Hepatocyte (in vitro differentiated cells): ENCODE measurements around the gene LRP4. TPM values are rescaled to one million over a fixed set of nuclear protein-coding genes. Genes with fewer than 3 reads are reported as not detected.

ENCODE experiments used
- DNase-seq: peaks from one replicate; pipeline ENCODE4 v3.0.0-alpha.2; 2016; ENCODE audit warnings: low spot score
- H2AFZ ChIP-seq: fragments of 200-600 bp; sonication (generic); 2 replicates; pipeline ENCODE4 v1.6.0; 2016; ENCODE audit warnings: antibody characterized with exemption, mild to moderate bottlenecking
- H3K27ac ChIP-seq: fragments of 200-600 bp; sonication (generic); 2 replicates; pipeline ENCODE4 v1.5.1; 2016; ENCODE audit warnings: mild to moderate bottlenecking
- H3K27me3 ChIP-seq: fragments of 200-600 bp; sonication (generic); 2 replicates; pipeline ENCODE4 v1.6.1; 2016
- H3K36me3 ChIP-seq: fragments of 200-600 bp; sonication (generic); replicated peaks from 2 replicates; pipeline ENCODE4 v1.5.1; 2016; ENCODE audit warnings: low read depth; ENCODE audit not compliant: insufficient read depth
- H3K4me1 ChIP-seq: fragments of 200-600 bp; sonication (generic); 2 replicates; pipeline ENCODE4 v1.5.1; 2016; ENCODE audit warnings: mild to moderate bottlenecking, moderate library complexity; ENCODE audit not compliant: insufficient read depth
- H3K4me2 ChIP-seq: fragments of 200-600 bp; sonication (generic); 2 replicates; pipeline ENCODE4 v1.6.0; 2016
- H3K4me3 ChIP-seq: fragments of 200-600 bp; sonication (generic); 2 replicates; pipeline ENCODE4 v1.5.1; 2016; ENCODE audit warnings: mild to moderate bottlenecking
- H3K79me2 ChIP-seq: fragments of 200-600 bp; sonication (generic); 2 replicates; pipeline ENCODE4 v1.6.0; 2017; ENCODE audit warnings: mild to moderate bottlenecking
- H3K9me2 ChIP-seq: fragments of 200-600 bp; sonication (generic); replicated peaks from 2 replicates; pipeline ENCODE4 v1.6.0; 2017; ENCODE audit warnings: mild to moderate bottlenecking; ENCODE audit not compliant: insufficient read depth
- H3K9me3 ChIP-seq: fragments of 200-600 bp; sonication (generic); 2 replicates; pipeline ENCODE4 v1.5.1; 2016; ENCODE audit warnings: low read depth, mild to moderate bottlenecking
- H4K20me1 ChIP-seq: fragments of 200-600 bp; sonication (generic); 2 replicates; pipeline ENCODE4 v1.6.0; 2016; ENCODE audit warnings: mild to moderate bottlenecking; ENCODE audit not compliant: insufficient read depth, poor library complexity, severe bottlenecking
- CTCF ChIP-seq: fragments of 200-600 bp; sonication (generic); IDR thresholded peaks from 2 replicates; pipeline ENCODE4 v1.5.1; 2016; ENCODE audit warnings: antibody characterized with exemption, mild to moderate bottlenecking; ENCODE audit not compliant: poor library complexity
- EZH2 ChIP-seq: fragments of 200-600 bp; sonication (generic); IDR thresholded peaks from 2 replicates; pipeline ENCODE4 v1.6.1; 2016; ENCODE audit warnings: antibody characterized with exemption, mild to moderate bottlenecking, borderline replicate concordance
- EZH2phosphoT487 ChIP-seq: fragments of 200-600 bp; sonication (generic); IDR thresholded peaks from one replicate; pipeline ENCODE4 v1.6.1; 2018; ENCODE audit warnings: antibody characterized with exemption, mild to moderate bottlenecking, low read depth, moderate library complexity; ENCODE audit not compliant: unreplicated experiment, severe bottlenecking
- whole genome bisulfite sequencing: methylation state at CpG from one replicate; pipeline ENCODE4 v1.1.6; 2016; ENCODE audit warnings: low lambda C conversion rate; ENCODE audit errors: missing lambda C conversion rate; 5-methylcytosine and 5-hydroxymethylcytosine counted together
- polyA plus RNA-seq: library from polyadenylated mRNA; unstranded; fragments of >200 nt; fragmentation: Nextera tagmentation; extraction: Ambion mirVana; gene quantifications from 2 replicates; pipeline ENCODE4 v1.2.1, GENCODE V29; 2016
- total RNA-seq: library from RNA; depleted of rRNA; stranded (reverse); fragments of >200 nt; gene quantifications from 2 replicates; pipeline ENCODE4 v1.2.3, GENCODE V29; 2014

The LRP4 gene
- total and polyA plus RNA-seq, 2 experiments from 2014 or later: 6.4 to 8.0 TPM

GRCh38 chr11:46901156-46901555 lies 17.2 kb downstream of the LRP4 start:
- Histone ChIP-seq H3K9me2 (no peaks in the 10 kb centered on the region), H3K4me3 (no peak overlapping the region), H3K9me3 (no peaks in the 10 kb centered on the region), H3K4me2 (no peak overlapping the region), H4K20me1 (no peaks in the 10 kb centered on the region), H3K79me2 (no peaks in the 10 kb centered on the region), H2AFZ (no peak overlapping the region), H3K27me3 (no peaks in the 10 kb centered on the region), H3K36me3 (no peaks in the 10 kb centered on the region), H3K4me1 (peaks cover under 1% of the 10 kb centered on the region), H3K27ac (no peak overlapping the region)
- 83% methylated on average over 3 of the region's 3 CpGs for WGBS
- no peak for DNase-seq
- TF ChIP-seq CTCF: no peak
- TF ChIP-seq EZH2: no peak
- no peak for TF ChIP-seq EZH2phosphoT487

- H3K4me1 ChIP-seq: no peaks in the 10 kb centered on the region
- 89% methylated on average over 12 of the region's 13 CpGs for WGBS
- H3K4me2 ChIP-seq: no peak overlapping the region
- no peaks in the 10 kb centered on the region for H3K9me3 ChIP-seq
- H3K27me3 ChIP-seq: no peaks in the 10 kb centered on the region
- no peak overlapping the region for H3K27ac ChIP-seq
- H4K20me1 ChIP-seq: no peaks in the 10 kb centered on the region
- H3K9me2 ChIP-seq: no peaks in the 10 kb centered on the region
- no peak overlapping the region for H3K4me3 ChIP-seq
- H2AFZ ChIP-seq: no peak overlapping the region
- TF ChIP-seq EZH2phosphoT487: no peak
- no peak for TF ChIP-seq EZH2
- TF ChIP-seq CTCF: no peak
- DNase-seq: no peak
- H3K79me2 ChIP-seq: no peaks in the 10 kb centered on the region
- H3K36me3 ChIP-seq: no peaks in the 10 kb centered on the region
These were observed 18.1 kb downstream of the LRP4 start for GRCh38 chr11:46900091-46900746.

GRCh38 chr11:46899501-46900025 lies 18.8 kb downstream of the LRP4 start:
- TF ChIP-seq EZH2 (no peak), CTCF (no peak), EZH2phosphoT487 (no peak)
- H3K79me2 ChIP-seq: no peaks in the 10 kb centered on the region
- H3K4me3 ChIP-seq: no peak overlapping the region
- H3K9me2 ChIP-seq: no peaks in the 10 kb centered on the region
- no peak overlapping the region for H3K4me2 ChIP-seq
- no peak overlapping the region for H2AFZ ChIP-seq
- H4K20me1 ChIP-seq: no peaks in the 10 kb centered on the region
- no peaks in the 10 kb centered on the region for H3K36me3 ChIP-seq
- H3K4me1 ChIP-seq: no peaks in the 10 kb centered on the region
- H3K9me3 ChIP-seq: no peaks in the 10 kb centered on the region
- no peak overlapping the region for H3K27ac ChIP-seq
- H3K27me3 ChIP-seq: no peaks in the 10 kb centered on the region
- no peak for DNase-seq
- 94% methylated on average over 13 of the region's 13 CpGs for WGBS
